Activated CD4-positive, CD25-positive, alpha-beta regulatory T cell (primary cell): Measurements from ENCODE around the gene LRRN3.

Source experiments
- DNase-seq, 4 experiments: peaks; one replicate each; lab custom pipeline; 2025; lab: John Stamatoyannopoulos, UW

Gene LRRN3

DNA sequence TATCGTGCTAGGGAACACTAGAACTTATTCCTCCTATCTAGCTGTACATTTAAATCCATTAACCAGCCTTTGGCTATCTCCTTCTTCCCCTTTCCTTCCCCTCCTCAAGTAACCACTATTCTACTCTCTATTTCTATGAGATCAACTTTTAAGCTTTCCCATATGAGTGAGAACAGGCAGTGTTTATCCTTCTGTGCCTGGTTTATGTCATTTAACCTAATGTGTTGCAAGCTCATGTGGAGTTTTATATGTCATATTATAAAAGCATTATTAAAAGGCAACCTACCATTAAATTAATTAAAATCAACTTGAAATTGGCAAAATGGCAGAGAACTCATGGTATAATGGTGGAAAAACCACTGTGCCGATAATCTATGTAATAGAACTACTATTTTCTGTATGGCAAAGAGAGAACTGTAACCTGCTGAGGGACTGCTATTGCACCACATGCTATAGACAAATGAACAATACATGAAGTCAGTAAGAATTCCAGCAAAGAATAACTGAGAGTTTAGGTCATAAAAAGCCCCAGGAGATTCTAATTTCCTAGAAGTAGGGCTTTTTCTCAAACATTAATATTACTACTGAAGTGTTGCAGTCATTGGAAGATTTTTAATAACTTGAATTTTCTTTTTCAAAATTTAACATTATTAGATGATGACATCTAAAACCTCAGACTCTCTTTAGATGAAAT, 81.8 kb downstream of the LRRN3 start:
- DNase-seq, result no peak

DNA sequence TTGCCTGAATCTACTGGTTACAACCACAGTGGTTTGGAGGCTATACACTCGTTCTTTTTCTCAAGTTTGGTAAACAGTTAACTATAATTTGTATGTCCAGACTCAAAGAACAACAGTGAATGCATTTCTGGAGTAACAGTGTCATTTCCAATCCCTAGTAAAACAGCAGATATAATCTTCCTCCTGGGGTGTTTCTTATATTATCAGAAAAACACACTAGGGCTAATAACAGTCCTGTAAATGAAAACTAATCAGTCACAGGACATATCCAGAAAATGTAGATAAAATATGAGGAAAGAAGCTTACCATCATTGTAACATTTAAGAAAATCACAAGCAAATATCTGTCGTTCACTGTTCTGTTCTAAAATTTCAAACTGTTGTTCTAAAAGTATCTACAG, 82.6 kb downstream of the LRRN3 start:
- DNase-seq, result no peak

DNA sequence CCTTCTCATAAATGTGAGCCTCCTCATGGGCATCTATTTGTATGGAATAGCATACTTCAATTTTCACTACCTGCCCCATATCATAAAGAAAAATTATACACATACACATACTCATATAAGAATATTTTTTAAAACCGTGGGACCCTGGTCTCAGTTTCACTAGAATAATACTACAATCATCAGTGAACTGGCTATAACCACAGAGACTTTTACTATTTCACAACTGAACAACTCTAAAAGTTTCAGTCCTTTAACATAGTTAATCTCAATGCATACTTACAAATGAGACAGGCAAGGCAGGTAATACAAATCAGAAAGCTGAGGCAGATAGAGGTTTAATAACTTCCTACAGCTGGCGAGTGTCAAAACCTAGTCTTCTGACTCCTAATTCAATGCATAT, 83.1 kb downstream of the LRRN3 start:
- no peak for DNase-seq

DNA sequence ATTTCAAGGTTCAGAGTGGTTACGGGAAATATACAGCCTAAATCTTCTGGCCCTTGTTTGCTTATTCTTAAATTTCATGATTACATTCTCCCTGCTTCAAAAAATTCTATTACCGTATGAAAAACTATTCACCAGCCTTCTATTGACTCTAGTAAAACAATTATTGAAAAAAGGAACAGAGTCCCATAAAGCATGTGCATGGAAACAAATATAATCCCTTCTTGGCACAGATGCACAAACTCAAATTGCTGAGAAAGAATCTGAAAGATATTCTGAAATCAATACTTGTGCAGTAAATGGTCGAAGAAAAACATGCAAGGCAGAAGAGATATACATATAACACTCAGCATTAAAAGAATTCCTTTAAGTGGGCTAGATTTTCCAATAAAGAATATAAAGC, 83.6 kb downstream of the LRRN3 start:
- no peak for DNase-seq
